ENCODE measurements around the gene DNAH2. TPM values are rescaled to one million over a fixed set of nuclear protein-coding genes. Genes with fewer than 3 reads are reported as not detected.
A peak's percentile ranks its signal among the peaks of the same experiment; 100 is the strongest.

DNAH2 gene, protein sequence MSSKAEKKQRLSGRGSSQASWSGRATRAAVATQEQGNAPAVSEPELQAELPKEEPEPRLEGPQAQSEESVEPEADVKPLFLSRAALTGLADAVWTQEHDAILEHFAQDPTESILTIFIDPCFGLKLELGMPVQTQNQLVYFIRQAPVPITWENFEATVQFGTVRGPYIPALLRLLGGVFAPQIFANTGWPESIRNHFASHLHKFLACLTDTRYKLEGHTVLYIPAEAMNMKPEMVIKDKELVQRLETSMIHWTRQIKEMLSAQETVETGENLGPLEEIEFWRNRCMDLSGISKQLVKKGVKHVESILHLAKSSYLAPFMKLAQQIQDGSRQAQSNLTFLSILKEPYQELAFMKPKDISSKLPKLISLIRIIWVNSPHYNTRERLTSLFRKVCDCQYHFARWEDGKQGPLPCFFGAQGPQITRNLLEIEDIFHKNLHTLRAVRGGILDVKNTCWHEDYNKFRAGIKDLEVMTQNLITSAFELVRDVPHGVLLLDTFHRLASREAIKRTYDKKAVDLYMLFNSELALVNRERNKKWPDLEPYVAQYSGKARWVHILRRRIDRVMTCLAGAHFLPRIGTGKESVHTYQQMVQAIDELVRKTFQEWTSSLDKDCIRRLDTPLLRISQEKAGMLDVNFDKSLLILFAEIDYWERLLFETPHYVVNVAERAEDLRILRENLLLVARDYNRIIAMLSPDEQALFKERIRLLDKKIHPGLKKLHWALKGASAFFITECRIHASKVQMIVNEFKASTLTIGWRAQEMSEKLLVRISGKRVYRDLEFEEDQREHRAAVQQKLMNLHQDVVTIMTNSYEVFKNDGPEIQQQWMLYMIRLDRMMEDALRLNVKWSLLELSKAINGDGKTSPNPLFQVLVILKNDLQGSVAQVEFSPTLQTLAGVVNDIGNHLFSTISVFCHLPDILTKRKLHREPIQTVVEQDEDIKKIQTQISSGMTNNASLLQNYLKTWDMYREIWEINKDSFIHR (N-terminal part only)
- polyA plus RNA-seq (ENCODE audit: insufficient read length in 4 of 4) = under 1 TPM; 0.16 to 0.47 (median 0.34) TPM

DNA sequence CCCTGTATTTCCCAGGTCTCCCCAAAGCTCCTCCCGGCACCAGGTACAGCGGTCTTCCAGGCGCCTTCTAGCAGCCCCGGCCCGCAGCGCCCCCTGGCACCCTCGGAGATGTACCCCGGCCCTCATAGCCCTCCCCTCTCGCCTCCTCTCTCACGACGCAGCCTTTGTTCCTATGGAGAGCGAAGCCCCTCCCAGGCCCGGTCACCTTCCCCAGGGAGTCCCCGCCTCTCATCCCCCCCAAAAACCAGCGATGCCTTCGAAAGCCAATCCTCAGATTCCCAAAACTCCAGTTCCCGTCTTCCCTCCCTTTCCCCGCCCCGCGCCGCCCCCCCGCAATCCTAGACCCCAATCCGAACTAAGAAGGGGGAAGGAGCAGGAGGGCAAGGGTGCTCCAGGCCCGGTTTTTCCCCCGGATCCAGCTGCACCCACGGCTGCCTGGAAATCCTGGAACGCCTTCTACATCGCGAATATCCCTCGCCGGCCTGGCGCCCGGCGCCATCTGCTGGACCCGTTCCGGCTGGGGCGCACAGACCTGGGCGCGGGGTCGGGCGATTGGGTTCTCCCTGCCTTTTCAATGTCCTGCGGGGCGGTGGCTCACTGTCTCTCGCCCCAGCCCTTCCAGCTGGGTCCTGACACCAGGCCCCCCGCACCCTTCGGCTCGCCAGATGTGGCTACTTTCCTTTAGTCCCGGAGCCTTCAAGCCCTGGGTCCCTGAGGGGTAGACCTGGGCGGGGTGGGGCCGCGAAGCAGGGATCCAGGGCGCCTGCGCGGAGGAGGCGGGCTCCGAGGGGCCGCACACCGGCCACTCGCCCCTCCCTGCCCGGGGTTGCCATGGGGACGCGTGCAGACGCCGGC is at the start of gene DNAH2:
TSS of gene DNAH2 (plus strand) at position 844 of the 855 bp plus-strand sequence. CDS start 1,991 bp downstream, outside the sequence.
- DNase-seq (ENCODE audit: low read depth in 4 of 4, low spot score in 2 of 4) = peak; percentile 85 to 92 (median 85)

DNA sequence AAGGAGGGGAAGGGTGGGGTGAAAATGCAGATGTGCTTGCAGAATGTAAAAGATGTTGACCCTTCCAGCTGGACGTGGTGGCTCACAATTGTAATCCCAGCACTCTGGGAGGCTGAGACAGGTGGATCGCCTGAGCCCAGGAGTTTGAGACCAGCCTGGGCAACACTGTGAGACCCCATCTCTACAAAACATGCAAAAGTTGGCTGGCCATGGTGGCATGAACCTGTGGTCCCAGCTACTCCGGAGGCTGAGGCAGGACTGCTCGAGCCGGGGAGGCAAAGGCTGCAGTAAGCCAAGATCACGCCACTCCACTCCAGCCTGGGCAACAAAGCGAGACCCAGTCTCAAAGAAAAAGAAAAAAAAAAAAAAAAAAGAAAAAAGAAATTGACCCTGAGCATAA is 49.1 kb upstream of the DNAH2 start:
- no peak for DNase-seq (ENCODE audit: low read depth in 4 of 4, low spot score in 2 of 4)

DNA sequence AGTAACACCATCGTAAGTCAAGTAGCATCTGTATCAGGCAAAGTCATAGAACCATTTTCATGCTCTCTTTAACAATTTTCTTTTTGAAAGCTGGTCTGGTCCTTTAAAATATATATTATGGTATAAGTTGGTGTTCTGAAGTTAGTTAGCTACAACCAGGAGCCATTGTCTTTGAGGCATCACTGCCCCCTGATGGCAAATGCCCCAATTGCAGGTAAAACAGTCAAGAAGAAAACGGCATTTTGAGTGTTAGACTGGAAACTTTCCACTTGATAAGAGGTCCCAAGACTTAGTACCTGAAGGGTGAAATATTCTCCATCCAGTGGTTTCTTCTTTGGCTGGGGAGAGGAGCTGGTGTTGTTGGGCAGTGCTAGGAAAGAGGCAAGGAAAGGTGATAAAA is 44.3 kb upstream of the DNAH2 start:
- DNase-seq (ENCODE audit: low read depth in 4 of 4, low spot score in 2 of 4) = no peak

DNA sequence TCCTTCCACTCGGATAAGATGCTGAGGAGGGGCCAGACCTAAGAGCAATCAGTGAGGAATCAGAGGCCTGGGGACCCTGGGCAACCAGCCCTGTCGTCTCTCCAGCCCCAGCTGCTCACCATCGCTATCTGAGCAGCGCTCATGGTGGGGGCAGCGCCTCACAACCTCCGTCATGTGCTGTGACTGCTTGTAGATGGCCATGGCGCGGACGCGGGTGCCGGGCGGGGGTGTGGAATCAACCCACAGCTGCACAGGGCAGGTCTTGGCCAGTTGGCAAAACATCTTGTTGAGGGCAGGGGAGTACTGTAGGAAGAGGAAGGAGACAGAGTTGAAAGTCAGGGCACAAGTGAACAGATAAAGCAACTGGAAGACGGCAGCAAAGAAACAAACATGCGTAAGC is 42.6 kb upstream of the DNAH2 start:
- DNase-seq (ENCODE audit: low read depth in 4 of 4, low spot score in 2 of 4) = no peak

DNA sequence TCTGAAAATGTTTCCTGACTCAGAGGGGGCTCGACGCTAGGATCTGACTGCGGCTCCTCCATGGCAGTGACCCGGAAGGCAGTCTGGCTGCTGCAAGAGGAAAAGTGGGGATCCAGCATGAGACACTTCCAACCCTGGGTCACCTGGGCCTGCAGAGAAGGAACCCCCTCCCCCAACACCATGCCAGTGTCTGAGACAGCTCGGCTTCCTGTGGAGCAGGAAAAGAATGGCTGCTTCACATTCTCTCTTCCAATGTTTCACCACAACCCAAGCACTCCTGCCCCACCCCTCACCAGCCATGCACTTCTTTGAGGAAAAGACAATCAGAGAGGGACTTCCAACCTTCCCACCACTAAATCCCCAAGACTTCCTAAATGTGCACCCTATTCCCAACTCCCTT is 41.0 kb upstream of the DNAH2 start:
- no peak for DNase-seq (ENCODE audit: low read depth in 4 of 4, low spot score in 2 of 4)

DNA sequence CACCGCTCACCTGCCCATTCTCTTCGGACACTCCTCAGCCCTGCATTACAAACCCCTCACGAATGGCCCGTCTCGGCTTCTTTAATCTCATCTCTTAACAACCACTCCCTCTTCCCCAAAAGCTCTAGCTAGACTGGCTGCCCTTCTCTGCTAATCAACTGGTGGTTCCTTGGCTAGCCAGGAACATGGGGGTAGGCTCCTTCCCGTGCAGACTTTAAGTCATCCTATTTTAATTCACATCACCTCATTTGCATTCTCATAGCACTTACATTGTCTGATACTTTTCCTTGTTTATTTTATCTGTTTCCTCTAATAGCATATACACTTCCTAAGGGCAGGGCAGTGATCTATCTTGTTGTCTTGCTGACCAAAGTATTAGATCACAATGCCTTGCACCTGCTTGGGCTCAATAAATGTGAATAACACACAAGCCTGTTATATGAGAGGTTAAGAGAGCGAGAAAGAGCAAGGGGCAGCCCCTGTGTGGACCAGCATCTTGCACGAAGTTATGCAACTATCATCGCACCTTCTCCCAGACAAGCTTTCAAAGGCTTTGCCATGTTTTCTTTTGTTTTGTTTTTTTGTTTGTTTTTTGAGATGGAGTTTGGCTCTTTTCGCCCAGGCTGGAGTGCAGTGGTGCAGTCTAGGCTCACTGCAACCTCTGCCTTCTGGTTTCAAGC is 40.0 kb upstream of the DNAH2 start:
- no peak for DNase-seq (ENCODE audit: low read depth in 4 of 4, low spot score in 2 of 4)

DNA sequence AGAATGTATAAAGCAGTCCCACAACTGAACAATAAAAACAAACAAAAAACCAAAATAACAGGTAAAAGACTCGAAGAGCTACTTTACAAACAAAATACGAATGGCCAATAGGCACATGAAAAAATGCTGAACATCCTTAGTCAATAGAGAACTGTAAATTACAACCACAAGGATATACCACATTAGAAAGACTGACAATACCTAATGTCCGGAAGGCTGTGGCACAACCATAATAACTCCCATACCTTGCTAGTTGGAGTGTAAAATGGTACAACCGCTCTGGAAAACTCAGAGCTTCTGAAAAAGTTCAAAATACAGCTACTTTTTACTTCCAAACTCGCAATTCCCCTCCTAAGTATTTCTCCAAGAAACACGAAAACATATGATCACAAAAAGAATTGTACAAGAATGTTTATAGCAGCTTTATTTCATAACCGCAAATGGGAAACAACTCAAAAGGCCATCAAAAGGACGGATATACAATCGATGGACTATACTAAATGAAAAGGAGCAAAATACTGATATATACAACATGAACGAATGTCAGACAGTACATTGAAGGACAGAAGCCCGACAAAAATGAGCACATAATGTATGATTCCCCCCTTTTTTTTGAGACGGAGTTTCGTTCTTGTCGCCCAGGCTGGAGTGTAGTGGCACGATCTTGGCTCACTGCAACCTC is 32.6 kb upstream of the DNAH2 start:
- no peak for DNase-seq (ENCODE audit: low read depth in 4 of 4, low spot score in 2 of 4)

DNA sequence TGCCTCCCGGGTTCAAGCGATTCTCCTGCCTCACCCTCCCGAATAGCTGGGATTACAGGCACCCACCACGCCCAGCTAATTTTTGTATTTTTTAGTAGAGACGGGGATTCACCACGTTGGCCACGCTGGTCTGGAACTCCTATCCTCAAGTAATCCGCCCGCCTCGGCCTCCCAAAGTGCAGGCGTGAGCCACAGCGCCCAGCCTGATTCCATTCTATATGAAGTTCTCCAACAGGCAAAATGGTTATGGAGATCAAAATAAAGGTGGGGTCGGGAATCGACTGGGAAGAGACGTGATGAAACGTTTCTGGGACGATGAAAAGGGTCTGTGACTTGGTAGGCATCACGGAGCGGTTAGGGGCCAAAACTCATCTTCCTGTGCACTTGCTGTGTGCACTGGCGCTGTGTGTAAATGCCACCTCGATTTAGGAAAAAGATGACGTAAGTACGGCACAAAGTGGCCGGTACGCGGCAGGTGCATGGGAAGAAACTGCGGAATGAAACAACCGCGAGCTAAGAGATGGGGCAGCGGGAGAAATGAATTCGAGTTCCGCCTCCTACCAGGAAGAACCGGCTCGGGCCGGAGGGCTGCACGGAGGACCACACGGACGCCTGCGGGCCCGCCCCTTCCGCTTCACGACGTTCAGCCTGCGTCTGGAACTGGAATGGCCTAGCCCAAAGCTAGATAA is 31.9 kb upstream of the DNAH2 start:
- DNase-seq (ENCODE audit: low read depth in 4 of 4, low spot score in 2 of 4) = peak in 2 of 4 donors; percentile 94 to 96

DNA sequence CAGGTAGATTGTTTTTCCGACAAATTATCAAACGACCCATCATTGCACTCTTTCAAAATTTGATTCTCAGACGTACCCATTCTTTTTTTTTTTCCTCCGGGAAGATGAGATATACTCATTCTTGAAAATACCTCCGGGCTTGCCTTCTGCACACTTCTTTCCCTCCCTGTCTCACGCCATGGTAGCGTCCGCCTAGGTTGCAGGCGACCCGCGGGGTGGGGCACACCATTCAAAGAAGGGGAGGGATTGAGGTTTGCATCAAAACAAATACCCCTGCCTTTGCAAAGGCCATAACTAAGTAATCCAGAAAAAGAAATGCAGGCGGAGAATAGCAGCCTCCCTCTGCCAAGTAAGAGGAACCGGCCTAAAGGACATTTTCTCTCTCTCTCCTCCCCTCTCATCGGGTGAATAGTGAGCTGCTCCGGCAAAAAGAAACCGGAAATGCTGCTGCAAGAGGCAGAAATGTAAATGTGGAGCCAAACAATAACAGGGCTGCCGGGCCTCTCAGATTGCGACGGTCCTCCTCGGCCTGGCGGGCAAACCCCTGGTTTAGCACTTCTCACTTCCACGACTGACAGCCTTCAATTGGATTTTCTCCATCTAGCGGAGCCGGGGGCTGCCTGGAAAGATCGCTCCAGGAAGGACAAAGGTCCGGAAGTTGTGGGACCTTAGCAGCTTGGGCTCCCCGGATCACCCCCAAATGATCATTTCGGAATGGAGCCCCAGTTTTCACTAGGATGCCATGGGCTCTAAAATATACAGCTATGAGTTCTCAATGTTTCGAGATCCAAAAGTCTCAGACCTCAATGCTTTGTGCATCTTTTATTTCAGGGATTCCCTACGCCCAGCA is 31.1 kb upstream of the DNAH2 start:
- DNase-seq (ENCODE audit: low read depth in 4 of 4, low spot score in 2 of 4) = peak; percentile 88 to 100 (median 94)

DNA sequence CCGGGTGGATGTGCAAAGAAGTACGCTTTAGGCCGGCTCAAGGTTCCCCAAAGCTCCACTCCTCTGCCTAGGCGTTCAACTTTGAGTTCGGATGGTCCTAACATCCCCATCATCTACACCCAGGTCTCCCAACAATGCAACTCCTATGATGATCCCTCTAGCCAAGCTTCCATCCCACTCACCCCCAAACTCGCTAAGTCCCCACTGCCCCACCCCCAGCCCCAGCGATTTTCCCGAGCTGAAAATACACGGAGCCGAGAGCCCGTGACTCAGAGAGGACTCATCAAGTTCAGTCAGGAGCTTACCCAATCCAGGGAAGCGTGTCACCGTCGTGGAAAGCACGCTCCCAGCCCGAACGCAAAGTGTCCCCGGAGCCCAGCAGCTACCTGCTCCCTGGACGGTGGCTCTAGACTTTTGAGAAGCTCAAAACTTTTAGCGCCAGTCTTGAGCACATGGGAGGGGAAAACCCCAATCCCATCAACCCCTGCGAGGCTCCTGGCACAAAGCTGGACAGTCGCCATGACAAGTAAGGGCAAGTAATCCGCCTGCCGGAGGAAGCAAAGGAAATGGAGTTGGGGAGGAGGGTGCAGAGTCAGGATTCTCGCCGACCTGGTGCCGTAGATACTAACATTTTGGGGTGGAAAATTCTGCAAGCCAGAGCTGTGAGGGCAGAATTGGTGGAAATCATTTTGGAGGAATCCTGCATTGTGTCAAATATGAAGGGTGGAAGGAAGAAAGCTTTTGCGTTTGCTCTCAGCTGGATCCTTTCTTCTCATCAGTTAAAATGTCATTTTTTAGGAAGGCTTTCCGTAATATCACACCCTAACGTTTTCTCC is 30.3 kb upstream of the DNAH2 start, which contains the start of gene TP53:
TSS of gene TP53 (minus strand) at position 419 of the 836 bp plus-strand sequence. CDS start 10,896 bp downstream, outside the sequence.
- peak in 2 of 4 donors; percentile 88 for DNase-seq (ENCODE audit: low read depth in 4 of 4, low spot score in 2 of 4)

DNA sequence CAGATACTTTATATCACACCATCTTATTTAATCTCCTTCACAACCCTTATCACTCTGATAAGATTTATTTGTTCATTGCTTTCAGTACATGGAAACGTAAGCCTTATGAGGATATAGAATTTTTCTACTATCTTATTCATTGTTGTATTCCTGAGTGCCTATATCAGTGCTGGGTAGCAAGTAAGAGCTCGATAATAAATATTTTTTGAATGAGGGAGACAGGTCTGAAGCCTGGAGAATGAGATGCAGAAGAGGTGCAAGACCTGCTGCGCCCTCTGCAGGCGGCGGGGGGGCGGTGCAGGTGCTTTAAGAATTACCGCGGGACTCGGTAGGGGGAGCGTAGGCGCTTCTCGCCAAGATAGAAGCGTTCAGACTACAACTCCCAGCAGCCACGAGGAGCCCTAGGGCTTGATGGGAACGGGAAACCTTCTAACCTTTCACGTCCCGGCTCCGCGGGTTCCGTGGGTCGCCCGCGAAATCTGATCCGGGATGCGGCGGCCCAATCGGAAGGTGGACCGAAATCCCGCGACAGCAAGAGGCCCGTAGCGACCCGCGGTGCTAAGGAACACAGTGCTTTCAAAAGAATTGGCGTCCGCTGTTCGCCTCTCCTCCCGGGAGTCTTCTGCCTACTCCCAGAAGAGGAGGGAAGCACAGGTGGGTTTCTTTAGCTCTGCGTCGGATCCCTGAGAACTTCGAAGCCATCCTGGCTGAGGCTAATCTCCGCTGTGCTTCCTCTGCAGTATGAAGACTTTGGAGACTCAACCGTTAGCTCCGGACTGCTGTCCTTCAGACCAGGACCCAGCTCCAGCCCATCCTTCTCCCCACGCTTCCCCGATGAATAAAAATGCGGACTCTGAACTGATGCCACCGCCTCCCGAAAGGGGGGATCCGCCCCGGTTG is 29.4 kb upstream of the DNAH2 start, which contains the start of gene WRAP53:
TSS of gene WRAP53 (plus strand) at position 570 of the 900 bp plus-strand sequence. CDS start at position 742, 172 bp downstream.
- DNase-seq (ENCODE audit: low read depth in 4 of 4, low spot score in 2 of 4) = peak; percentile 91 to 98 (median 95)

DNA sequence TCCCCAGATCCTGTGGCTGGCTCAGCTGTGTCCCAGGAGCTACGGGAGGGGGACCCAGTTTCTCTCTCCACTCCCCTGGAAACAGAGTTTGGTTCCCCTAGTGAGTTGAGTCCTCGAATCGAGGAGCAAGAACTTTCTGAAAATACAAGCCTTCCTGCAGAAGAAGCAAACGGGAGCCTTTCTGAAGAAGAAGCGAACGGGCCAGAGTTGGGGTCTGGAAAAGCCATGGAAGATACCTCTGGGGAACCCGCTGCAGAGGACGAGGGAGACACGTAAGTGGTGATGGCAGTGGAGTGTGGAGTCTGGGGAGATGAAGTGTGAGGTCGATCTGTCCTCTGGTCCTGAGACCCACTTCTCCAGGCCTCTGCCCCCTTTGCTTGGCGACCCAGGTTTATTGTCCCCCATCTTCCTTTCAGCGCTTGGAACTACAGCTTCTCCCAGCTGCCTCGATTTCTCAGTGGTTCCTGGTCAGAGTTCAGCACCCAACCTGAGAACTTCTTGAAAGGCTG is 28.7 kb upstream of the DNAH2 start:
- DNase-seq (ENCODE audit: low read depth in 4 of 4, low spot score in 2 of 4) = no peak

DNA sequence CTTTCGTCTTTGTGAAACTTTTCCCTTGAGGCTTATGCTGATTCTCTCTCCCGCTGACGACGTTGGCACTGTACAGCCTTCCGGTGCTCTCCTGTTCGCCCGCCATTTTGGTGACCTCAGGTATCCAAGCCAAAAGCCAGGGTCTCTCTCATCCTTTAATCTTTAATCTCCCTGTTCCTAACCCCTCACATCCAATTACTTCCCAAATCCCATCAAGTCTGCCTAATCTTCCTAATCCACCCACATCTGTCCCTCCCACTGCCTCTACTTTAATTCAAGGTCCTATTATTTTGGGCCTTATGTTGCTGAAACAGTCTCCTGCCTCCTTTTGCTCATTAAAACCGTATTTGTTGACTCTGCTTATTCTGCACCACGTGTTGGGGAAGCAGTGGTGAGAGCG is 22.0 kb upstream of the DNAH2 start:
- no peak for DNase-seq (ENCODE audit: low read depth in 4 of 4, low spot score in 2 of 4)

DNA sequence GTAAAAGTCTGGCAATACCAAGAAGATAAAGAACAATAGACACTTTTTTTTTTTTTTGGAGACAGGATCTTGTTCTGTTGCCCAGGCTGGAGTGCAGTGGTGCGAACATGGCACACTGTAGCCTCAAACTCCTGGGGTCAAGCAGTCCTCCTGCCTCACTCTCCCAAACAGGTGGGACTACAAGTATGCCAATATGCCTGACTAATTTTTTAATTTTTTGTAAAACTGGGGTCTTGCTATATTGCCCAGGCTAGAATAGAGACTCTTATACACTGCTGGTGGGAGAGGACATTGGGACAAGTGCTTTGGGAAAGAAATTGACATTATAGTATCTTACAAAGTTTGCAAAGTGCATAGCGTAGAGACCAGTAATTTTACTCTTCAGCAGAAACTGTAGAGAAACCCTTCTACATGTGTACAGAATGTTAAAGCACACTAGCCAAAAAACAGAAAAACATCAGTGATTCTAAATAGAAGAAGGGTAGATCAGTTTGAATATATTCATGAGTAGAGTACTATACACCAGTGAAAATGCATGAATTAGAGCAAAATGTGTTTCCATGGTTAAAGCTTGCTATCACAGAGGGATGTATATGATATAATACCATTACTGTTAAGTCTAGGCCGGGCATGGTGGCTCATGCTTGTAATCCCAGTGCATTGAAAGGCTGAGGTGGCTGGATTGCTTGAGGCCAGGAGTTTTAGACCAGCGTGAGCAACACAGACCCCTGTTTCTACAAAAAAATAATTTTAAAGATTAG is 19.5 kb upstream of the DNAH2 start:
- DNase-seq (ENCODE audit: low read depth in 4 of 4, low spot score in 2 of 4) = no peak

DNA sequence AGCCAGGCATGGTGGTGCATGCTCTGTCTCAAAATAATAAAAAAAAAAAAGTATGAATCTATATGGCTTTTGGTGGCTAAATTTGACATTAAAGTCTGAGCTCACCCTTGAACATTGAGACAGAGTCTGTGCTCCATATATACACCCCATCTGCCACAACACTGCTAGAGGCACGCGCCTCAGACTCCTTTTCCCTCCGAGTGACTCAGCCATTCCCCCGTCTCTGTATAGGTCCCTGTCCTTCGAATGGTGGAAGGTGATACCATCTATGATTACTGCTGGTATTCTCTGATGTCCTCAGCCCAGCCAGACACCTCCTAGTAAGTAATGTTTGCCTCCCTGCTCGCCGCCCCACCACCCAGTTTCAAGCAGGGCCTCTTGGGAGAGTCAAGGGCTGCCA is 17.0 kb upstream of the DNAH2 start:
- DNase-seq (ENCODE audit: low read depth in 4 of 4, low spot score in 2 of 4) = no peak
